AML-193 (cell line): Measurements from ENCODE around the gene KRTAP10-4.
"Not testable (repeated sequence)": the region's sequence is repeated elsewhere in the genome, so short reads cannot be mapped to it uniquely, and the experiment has no call there.

Experiments
- DNase-seq, 2 experiments: peaks; one replicate each; lab custom pipeline; 2025; lab: John Stamatoyannopoulos, UW

The KRTAP10-4 gene

GRCh38 chr21:44573630-44574456, at the start of gene KRTAP10-4:
KRTAP10-4 (plus strand) TSS chr21:44573729; CDS start chr21:44573759, 30 bp downstream.
- not testable (repeated sequence) for DNase-seq

GRCh38 chr21:44524414-44525371, 48.8 kb upstream of the KRTAP10-4 start:
- DNase-seq = no peak

- no peak for DNase-seq
Measured at GRCh38 chr21:44525391-44526095, 48.0 kb upstream of the KRTAP10-4 start.

GRCh38 chr21:44526096-44526997, 47.2 kb upstream of the KRTAP10-4 start:
- no peak for DNase-seq

- DNase-seq = no peak
Measured at GRCh38 chr21:44527156-44527982, 46.2 kb upstream of the KRTAP10-4 start.

GRCh38 chr21:44527983-44528633, 45.4 kb upstream of the KRTAP10-4 start:
- DNase-seq = no peak

GRCh38 chr21:44528634-44528995, 44.9 kb upstream of the KRTAP10-4 start:
- no peak for DNase-seq

- no peak for DNase-seq
Measured at GRCh38 chr21:44529011-44529421, 44.5 kb upstream of the KRTAP10-4 start.

GRCh38 chr21:44529503-44530125, 43.9 kb upstream of the KRTAP10-4 start:
- no peak for DNase-seq

- no peak for DNase-seq
Measured at GRCh38 chr21:44530221-44530902, 43.2 kb upstream of the KRTAP10-4 start.

GRCh38 chr21:44530903-44531605, 42.5 kb upstream of the KRTAP10-4 start:
- no peak for DNase-seq

GRCh38 chr21:44531606-44532564, 41.6 kb upstream of the KRTAP10-4 start:
- no peak for DNase-seq

- DNase-seq = no peak
Measured at GRCh38 chr21:44532712-44533111, 40.8 kb upstream of the KRTAP10-4 start.

- no peak for DNase-seq
Measured at GRCh38 chr21:44533121-44533890, 40.2 kb upstream of the KRTAP10-4 start.

- no peak for DNase-seq
Measured at GRCh38 chr21:44533891-44534627, 39.5 kb upstream of the KRTAP10-4 start.
